HG02642 (cell line): Measurements from ENCODE around the gene STX3.

Experiments
- ATAC-seq: cut with Tn5 transposase; IDR thresholded peaks from one replicate; pipeline ENCODE4 v1.9.1; 2021; ENCODE audit warnings: mild to moderate bottlenecking; ENCODE audit not compliant: unreplicated experiment, poor library complexity

The STX3 gene

GRCh38 chr11:59754859-59755700 is at the start of gene STX3:
Gene STX3, plus strand, starts transcription at chr11:59755376. Its CDS starts 230 bp downstream, at chr11:59755606.
- peak; percentile 74 for ATAC-seq

DNA sequence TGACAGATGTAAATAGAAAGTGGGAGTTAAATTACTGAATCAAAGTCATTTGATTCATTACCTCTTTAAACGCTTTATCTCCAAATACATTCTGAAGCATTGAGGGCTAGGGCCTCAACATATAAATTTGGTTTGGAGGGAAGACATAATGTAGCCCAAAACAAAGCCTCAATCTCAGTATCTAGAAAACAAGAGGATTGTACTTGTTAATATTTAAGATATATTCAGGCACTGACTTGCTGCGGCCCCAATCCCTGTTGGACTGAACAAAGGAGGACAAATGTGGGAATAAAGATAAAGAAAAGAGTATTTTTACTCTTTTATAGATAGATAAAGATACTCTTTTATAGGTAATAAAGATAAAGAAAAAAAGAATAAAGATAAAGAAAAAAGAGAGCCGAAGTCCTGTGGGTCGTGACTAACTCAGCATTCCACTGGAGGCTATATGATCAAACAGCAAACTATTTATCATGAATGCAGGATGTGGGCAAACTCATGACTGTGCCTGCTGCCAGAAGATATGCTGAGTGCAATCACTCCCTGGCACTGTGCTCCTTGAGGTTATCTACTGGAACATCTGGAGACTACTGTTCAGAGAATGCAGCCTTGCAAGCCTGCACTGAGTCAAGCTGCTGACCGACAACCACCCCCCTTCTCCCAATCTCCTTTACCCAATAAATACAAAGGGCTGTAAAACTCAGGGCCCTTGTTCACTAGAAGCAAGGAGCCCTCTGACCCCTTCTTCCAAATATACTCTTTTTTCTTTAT is 48.5 kb upstream of the STX3 start:
- ATAC-seq, result no peak

- no peak for ATAC-seq
Observed at GRCh38 chr11:59707371-59707770, 47.8 kb upstream of the STX3 start.

- ATAC-seq, result no peak
Observed at GRCh38 chr11:59708537-59708936, 46.6 kb upstream of the STX3 start.

DNA sequence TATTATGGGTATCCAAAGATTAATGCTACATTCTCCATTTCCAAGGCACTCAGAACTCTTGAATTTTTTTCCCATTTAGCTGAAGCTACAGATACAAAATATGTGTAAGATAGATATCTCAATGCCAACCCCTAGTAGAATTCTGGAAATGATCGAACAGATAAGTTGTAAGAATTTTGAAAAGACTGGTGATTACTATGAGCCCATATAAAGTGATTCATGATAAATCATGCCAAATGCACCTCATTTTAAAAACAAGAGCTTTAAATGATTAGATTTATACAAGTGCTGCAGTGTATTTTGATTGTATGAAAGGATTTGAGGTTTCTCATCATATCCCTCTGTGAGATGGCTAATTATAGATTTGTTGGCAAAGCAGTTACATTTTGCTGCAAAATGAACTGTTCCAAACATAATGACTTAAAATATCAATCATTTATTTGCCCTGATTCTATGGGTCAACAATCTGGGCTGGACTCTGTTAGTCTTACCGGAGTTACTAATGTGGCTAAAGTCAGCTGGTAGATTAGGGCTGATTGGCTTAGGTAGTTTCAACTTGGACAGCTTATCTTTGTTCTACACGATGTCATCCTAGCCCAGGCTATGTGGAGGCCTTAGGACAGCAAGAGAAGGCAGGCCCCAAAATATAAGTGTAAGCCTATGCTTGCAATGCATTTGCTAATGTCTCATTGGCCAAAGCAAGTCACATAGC is 44.9 kb upstream of the STX3 start:
- no peak for ATAC-seq

DNA sequence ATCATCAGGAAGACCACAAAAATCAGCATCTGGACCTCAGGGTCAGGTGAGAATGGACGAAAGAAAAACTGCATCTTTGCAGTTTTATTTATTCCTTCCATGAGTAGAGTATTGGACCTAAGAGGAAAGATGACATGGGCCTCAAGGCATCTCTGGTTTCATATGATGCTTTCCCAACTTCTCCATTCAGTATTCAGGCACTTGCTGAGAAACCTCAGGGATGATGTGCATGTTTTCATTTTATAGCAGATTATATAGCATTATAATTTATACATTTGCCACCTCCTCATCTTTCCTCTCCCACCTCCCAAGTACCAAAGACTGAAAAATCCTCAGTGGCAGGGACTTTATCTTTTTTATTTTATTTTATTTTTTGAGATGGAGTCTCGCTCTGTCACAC is 41.4 kb upstream of the STX3 start, which contains the start of gene OR10V1:
Gene OR10V1, minus strand, starts transcription at position 101 of the 400 bp plus-strand sequence. Its CDS starts 0 bp downstream, at position 101.
- no peak for ATAC-seq

DNA sequence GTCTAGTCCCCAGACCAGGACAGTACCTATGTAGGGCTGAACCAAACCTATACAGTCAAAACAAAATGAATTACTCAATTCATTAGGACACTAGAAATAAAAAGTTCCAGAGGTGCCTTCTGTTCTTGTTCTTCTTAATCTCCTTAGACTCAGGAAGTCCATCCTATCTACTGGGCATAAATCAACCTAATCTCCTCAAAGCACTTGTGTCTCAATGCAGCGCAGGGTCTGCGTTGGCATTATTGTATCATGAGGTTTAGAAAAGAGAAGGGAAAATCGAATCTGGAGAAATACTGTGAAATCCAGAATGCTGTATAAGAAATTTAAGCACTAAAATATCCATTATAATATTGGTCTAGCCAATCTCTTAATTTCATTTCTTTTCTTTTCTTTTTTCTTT is 39.1 kb upstream of the STX3 start:
- ATAC-seq, result no peak

GRCh38 chr11:59719556-59719955 is 35.6 kb upstream of the STX3 start:
- ATAC-seq, result no peak

DNA sequence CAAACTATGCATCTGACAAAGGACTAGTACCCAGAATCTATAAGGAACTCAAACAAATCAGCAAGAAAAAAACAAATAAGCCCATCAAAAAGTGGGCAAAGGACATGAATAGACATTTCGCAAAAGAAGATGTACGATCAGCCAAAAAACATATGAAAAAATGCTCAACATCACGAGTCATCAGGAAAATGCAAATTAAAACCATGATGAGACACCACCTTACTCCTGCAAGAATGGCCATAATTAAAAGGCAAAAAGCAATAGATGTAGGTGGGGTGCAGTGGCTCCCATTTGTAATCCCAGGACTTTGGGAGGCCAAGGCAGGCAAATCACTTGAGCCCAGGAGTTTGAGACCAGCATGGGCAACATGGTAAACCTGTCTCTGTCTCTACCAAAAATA is 31.1 kb upstream of the STX3 start:
- ATAC-seq, result no peak

DNA sequence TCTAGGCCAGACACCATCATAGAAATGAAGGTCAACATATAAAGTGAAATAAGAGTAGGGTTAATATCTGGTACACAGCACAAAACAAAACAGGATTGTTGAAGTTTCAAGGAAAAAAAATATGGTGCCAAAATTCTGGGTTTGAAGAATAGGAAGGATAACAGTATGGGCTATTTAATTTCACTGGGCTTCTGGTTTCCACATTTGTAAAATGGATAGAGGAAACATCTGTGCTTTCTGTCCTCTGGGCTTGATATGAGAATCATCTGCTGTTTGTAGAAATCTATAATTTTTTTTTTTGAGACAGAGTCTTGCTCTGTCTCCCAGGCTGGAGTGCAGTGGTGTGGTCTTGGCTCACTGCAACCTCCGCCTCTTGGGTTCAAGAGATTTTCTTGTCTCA is 27.8 kb upstream of the STX3 start:
- no peak for ATAC-seq

DNA sequence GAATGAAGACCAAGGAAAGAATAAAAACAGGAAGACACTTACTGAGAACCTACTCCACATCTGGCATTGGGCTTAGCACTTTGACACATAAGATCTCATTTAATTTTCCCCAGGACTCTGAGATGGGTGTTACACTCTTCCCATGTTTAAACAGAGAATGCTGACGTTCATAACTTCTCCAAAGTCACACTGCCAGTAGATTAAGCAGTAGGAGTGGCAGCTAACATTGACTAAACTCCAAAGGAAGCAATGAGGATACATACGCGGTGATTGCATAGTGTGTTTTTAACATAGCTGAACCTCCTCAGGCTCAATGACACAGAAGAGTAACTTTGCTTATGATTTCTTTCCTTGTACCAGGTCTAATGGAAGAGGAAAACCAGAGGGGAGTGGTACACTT is 27.0 kb upstream of the STX3 start:
- ATAC-seq, result no peak

- ATAC-seq, result no peak
Observed at GRCh38 chr11:59728913-59729312, 26.3 kb upstream of the STX3 start.

DNA sequence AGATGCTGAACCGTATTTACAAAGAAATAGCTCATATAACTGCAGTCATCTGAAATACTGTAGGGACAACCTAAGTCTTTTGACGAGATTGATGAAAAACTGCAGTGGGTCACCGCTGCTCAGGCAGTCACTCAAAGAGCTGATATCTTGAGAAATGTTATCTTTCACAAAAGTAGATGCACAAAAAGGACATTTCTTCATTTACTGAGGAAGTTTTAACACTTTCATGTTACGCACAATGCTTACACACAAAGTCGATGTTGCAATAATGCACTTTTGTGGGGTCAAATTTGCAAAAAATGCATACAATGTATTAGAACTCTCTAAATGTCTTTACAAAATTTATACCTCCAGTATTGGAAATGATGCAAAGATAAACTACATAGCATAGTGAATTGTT is 25.3 kb upstream of the STX3 start:
- ATAC-seq, result no peak

- ATAC-seq, result no peak
Observed at GRCh38 chr11:59730896-59731565, 24.1 kb upstream of the STX3 start.

- no peak for ATAC-seq
Observed at GRCh38 chr11:59746111-59746510, 9.1 kb upstream of the STX3 start.

GRCh38 chr11:59753650-59754493 is 1.3 kb upstream of the STX3 start:
- peak; percentile 83 for ATAC-seq

DNA sequence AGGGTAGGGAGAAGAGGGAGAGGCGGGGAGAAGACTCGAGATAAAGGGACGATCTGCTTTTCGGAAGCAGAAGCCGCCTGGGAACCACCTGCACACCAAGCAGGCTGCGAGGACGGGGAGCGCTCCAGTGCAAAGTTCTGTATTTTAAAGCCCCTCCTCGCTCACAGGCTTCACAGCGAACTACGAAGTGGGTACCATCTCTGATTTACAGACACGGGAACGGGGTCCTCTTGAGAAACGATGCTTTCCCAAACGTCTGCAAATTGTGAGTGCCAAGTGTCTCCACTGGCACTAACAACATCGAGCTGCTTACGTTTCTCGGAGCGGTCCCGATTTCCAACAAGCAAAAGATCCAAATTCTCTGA is 700 bp upstream of the STX3 start:
- ATAC-seq, result no peak

GRCh38 chr11:59755701-59756557 is 753 bp downstream of the STX3 start:
- ATAC-seq, result peak; percentile 12

- no peak for ATAC-seq
Observed at GRCh38 chr11:59756558-59756840, 1.3 kb downstream of the STX3 start.
